K562 (cell line): ENCODE results near the gene SLC30A3. TPM values are rescaled to one million over a fixed set of nuclear protein-coding genes. Genes with fewer than 3 reads are reported as not detected.
A peak's percentile ranks its signal among the peaks of the same experiment; 100 is the strongest.

Experiments
- ATAC-seq: fragments of 200-7000 bp; cut with Tn5 transposase; 3 replicates; pipeline ENCODE4 v1.9.1; 2020; ENCODE audit warnings: moderate library complexity
- BruUV-seq: library from RNA; stranded (reverse); fragments of 400-500 nt; replicated peaks from 2 replicates; lab custom pipeline; 2021; lab: Mats Ljungman, UMichigan
- CTCF ChIA-PET: fragments of 300-600 bp; formaldehyde crosslinking; extraction: SDS; loops from one replicate; lab custom pipeline; 2021; ENCODE audit warnings: low intra/inter-chr PET ratio; lab: Yijun Ruan, JAX
- POLR2A ChIA-PET: fragments of 300-600, 350-650 bp; sonication (Branson Sonifier 250); formaldehyde crosslinking; extraction: SDS; loops from one replicate; lab custom pipeline; 2021; ENCODE audit warnings: antibody characterized with exemption, inconsistent platforms; lab: Yijun Ruan, JAX
- DNase-seq, 4 experiments: peaks; one replicate each; pipeline versions ENCODE4 v3.0.0 to v3.0.0-alpha.2; 2011 to 2018; ENCODE audit warnings: low spot score in 3 of 4, mixed read lengths in 3 of 4; ENCODE audit errors: extremely low read depth in 1 of 4
- FAIRE-seq: peaks from 2 replicates; lab custom pipeline; 2011; peaks lifted over from hg19 to GRCh38; lab: Jason Lieb, UNC
- H2AFZ ChIP-seq: 2 replicates; pipeline ENCODE4 v1.6.0; 2011; ENCODE audit warnings: low read depth, low read length, control low read depth, inconsistent platforms
- H3K27ac ChIP-seq: fragments of 200-600 bp; 3 replicates; pipeline ENCODE4 v1.8.0; 2011; ENCODE audit warnings: low read depth, mild to moderate bottlenecking, control low read depth, inconsistent platforms, low read length, moderate library complexity, mixed read lengths; ENCODE audit errors: extremely low read depth
- H3K27me3 ChIP-seq, 2 experiments: fragments of 300-600 bp in 1 of 2; 2 replicates in 1 of 2; 3 replicates in 1 of 2; pipeline versions ENCODE4 v1.6.0 to v1.8.0; 2011; ENCODE audit warnings: inconsistent platforms in 2 of 2, low read length in 2 of 2, mild to moderate bottlenecking in 1 of 2, mixed read lengths in 1 of 2, moderate library complexity in 1 of 2; ENCODE audit not compliant: control insufficient read depth in 2 of 2, insufficient read depth in 2 of 2
- H3K36me3 ChIP-seq: fragments of 300-600 bp; 3 replicates; pipeline ENCODE4 v1.8.0; 2011; ENCODE audit warnings: mild to moderate bottlenecking, low read length, inconsistent platforms; ENCODE audit not compliant: control insufficient read depth, insufficient read depth
- H3K4me1 ChIP-seq, 2 experiments: fragments of 200-600 bp in 1 of 2; replicated peaks in 1 of 2; 2 replicates in 1 of 2; 3 replicates in 1 of 2; pipeline versions ENCODE4 v1.5.1 to v1.8.0; 2011; ENCODE audit warnings: inconsistent platforms in 2 of 2, low read length in 2 of 2, mild to moderate bottlenecking in 1 of 2, mixed read lengths in 1 of 2, moderate library complexity in 1 of 2; ENCODE audit not compliant: control insufficient read depth in 2 of 2, insufficient read depth in 2 of 2
- H3K4me2 ChIP-seq: 2 replicates; pipeline ENCODE4 v1.6.1; 2011; ENCODE audit warnings: low read length, control low read depth, inconsistent platforms, mixed read lengths; ENCODE audit not compliant: insufficient read depth
- H3K4me3 ChIP-seq: fragments of 200-600 bp; sonication (generic), shearing (Covaris generic); 2 replicates; pipeline ENCODE4 v1.5.1; 2016; ENCODE audit warnings: control low read depth, inconsistent platforms
- H3K79me2 ChIP-seq: fragments of 200-600 bp; 3 replicates; pipeline ENCODE4 v1.8.0; 2011; ENCODE audit warnings: low read length, inconsistent platforms; ENCODE audit not compliant: control insufficient read depth, insufficient read depth
- H3K9ac ChIP-seq, 2 experiments: 2 replicates each; pipeline versions ENCODE4 v1.6.0 to v1.6.1; 2011; ENCODE audit warnings: low read depth in 2 of 2, low read length in 2 of 2, control low read depth in 1 of 2, inconsistent platforms in 1 of 2, mild to moderate bottlenecking in 1 of 2, mixed read lengths in 1 of 2; ENCODE audit not compliant: insufficient read depth in 1 of 2
- H3K9me1 ChIP-seq: one replicate; pipeline ENCODE4 v1.6.0; 2011; ENCODE audit warnings: inconsistent platforms, mild to moderate bottlenecking, low read length, moderate library complexity; ENCODE audit not compliant: control insufficient read depth, insufficient read depth
- H3K9me3 ChIP-seq: replicated peaks from 2 replicates; pipeline ENCODE4 v1.5.1; 2011; ENCODE audit warnings: low read depth, low read length, inconsistent platforms; ENCODE audit not compliant: control insufficient read depth, insufficient read depth
- H4K20me1 ChIP-seq: replicated peaks from 2 replicates; pipeline ENCODE4 v1.6.1; 2011; ENCODE audit warnings: low read length, inconsistent platforms, mixed read lengths; ENCODE audit not compliant: control insufficient read depth, insufficient read depth
- AFF1 ChIP-seq, 2 experiments: fragments of 450-650 bp; IDR thresholded peaks; 2 replicates each; pipeline ENCODE4 v1.6.1; 2018; ENCODE audit warnings: mild to moderate bottlenecking in 2 of 2, low read depth in 1 of 2; ENCODE audit not compliant: partially characterized antibody in 2 of 2
- FOXO4 ChIP-seq: fragments of 450-650 bp; formaldehyde crosslinking; IDR thresholded peaks from 2 replicates; pipeline ENCODE4 v1.4.0; 2020; ENCODE audit warnings: mild to moderate bottlenecking, moderate library complexity
- HDAC2 ChIP-seq: fragments of 450-650 bp; IDR thresholded peaks from 2 replicates; pipeline ENCODE4 v1.6.1; 2016; ENCODE audit warnings: mild to moderate bottlenecking
- HNRNPLL ChIP-seq: fragments of 200-400 bp; formaldehyde crosslinking; IDR thresholded peaks from 2 replicates; pipeline ENCODE4 v1.6.1; 2017; ENCODE audit warnings: low read length, low read depth, mild to moderate bottlenecking; ENCODE audit not compliant: poor library complexity, severe bottlenecking
- HSF4 ChIP-seq: fragments of 250-450 bp; sonication (Bioruptor Pico); IDR thresholded peaks from 2 replicates; pipeline ENCODE4 v2.1.2; 2022; ENCODE audit warnings: mild to moderate bottlenecking, moderate library complexity, borderline replicate concordance
- MEF2D ChIP-seq: conservative IDR thresholded peaks from 2 replicates; pipeline ENCODE4 v1.6.1; 2016; ENCODE audit warnings: low read depth, missing genetic modification characterization, missing compliant biosample characterization
- NFIX ChIP-seq: fragments of 250-450 bp; sonication (Bioruptor Pico); IDR thresholded peaks from 2 replicates; pipeline ENCODE4 v1.4.0; 2020; ENCODE audit warnings: low read depth, mild to moderate bottlenecking, moderate library complexity
- RBM25 ChIP-seq: fragments of 200-400 bp; formaldehyde crosslinking; IDR thresholded peaks from 2 replicates; pipeline ENCODE4 v1.6.1; 2018; ENCODE audit warnings: low read length, low read depth, moderate library complexity; ENCODE audit not compliant: severe bottlenecking
- SMARCA5 ChIP-seq: fragments of 450-650 bp; IDR thresholded peaks from 2 replicates; pipeline ENCODE4 v1.6.1; 2016
- SNIP1 ChIP-seq: fragments of 450-650 bp; IDR thresholded peaks from 2 replicates; pipeline ENCODE4 v1.7.1; 2017; ENCODE audit warnings: low read depth, mild to moderate bottlenecking
- TAF7 ChIP-seq: fragments of 450-650 bp; IDR thresholded peaks from 2 replicates; pipeline ENCODE4 v1.6.1; 2016; ENCODE audit warnings: missing genetic modification characterization, missing compliant biosample characterization
- TCF3 ChIP-seq: sonication (generic); formaldehyde crosslinking; IDR thresholded peaks from 2 replicates; pipeline ENCODE4 v1.4.0; 2020; ENCODE audit warnings: mild to moderate bottlenecking, missing genetic modification reagents
- TSHZ1 ChIP-seq: fragments of 250-450 bp; sonication (Bioruptor Pico); IDR thresholded peaks from 2 replicates; pipeline ENCODE4 v1.4.0; 2020; ENCODE audit warnings: mild to moderate bottlenecking, moderate library complexity
- ZNF174 ChIP-seq: fragments of 250-450 bp; sonication (Bioruptor Pico); IDR thresholded peaks from 2 replicates; pipeline ENCODE4 v1.4.0; 2020; ENCODE audit warnings: mild to moderate bottlenecking
- WGBS: fragments of 100-300 bp; shearing (Covaris generic); methylation state at CpG from one replicate; pipeline ENCODE4 v1.1.6; 2016; ENCODE audit warnings: low coverage, mixed read lengths; ENCODE audit not compliant: insufficient coverage; ENCODE audit errors: missing lambda C conversion rate; 5-methylcytosine and 5-hydroxymethylcytosine counted together
- in situ Hi-C: fragments of 300-500 bp; cut with MboI; formaldehyde crosslinking; loops from 4 replicates; pipeline ENCODE4 v1.15.0; 2018; ENCODE audit warnings: inconsistent platforms, mixed read lengths
- intact Hi-C: fragments of 100-400 bp; cut with micrococcal nuclease; formaldehyde crosslinking; loops from 2 replicates; pipeline ENCODE4 v1.14.2; 2022
- polyA plus RNA-seq, 8 experiments: library from polyadenylated mRNA; depleted of rRNA in 4 of 8; stranded (reverse) in 5 of 8; unstranded in 3 of 8; fragments of >200 nt; fragmentation: Nextera tagmentation in 2 of 8; fragmentation: Illumina TruSeq in 1 of 8; extraction: Ambion mirVana in 2 of 8; extraction: Trizol in 1 of 8; gene quantifications; 2 replicates each; pipeline versions ENCODE4 v1.2.1 to v1.2.3, GENCODE V29; 2011 to 2014; ENCODE audit warnings: inconsistent platforms in 1 of 8, missing spikeins in 1 of 8
- total RNA-seq, 7 experiments: library from RNA; depleted of rRNA in 6 of 7; stranded (reverse); fragments of >200 nt in 6 of 7; fragmentation: Illumina TruSeq in 2 of 7; extraction: Trizol in 2 of 7; gene quantifications; 2 replicates each; pipeline versions ENCODE4 v1.2.1 to v1.2.3, GENCODE V29; 2011 to 2021; ENCODE audit warnings: low replicate concordance in 1 of 7

Gene SLC30A3
- total and polyA plus RNA-seq, 9 of the 15 experiments (the other 6 are each of a cell fraction or from before 2014, with no cell fraction given): 0.03 to 2.7 (median 0.89) TPM; not detected in 1

- in situ Hi-C loops (no loop called here), intact Hi-C loops (no loop called here)
- H3K4me2 ChIP-seq: no peak overlapping the region
- H3K9me3 ChIP-seq: no peaks in the 10 kb centered on the region
- no peak for DNase-seq
- no peak overlapping the region for H3K9ac ChIP-seq
- TSS peak; percentile 50 for BruUV-seq
- 76% methylated on average over 6 of the region's 6 CpGs for WGBS
- ATAC-seq: no peak
- POLR2A ChIA-PET: interaction anchor here (0.6 to 1.0 kb wide), 2 partner anchors 13 to 1489 kb away, joined by 4 read pairs; partner anchors contain the start of gene MPV17
- peaks cover 20% of the 10 kb centered on the region; the same call in 2 of the 3 replicates for H3K36me3 ChIP-seq
- FAIRE-seq: no peak
- no peaks in the 10 kb centered on the region for H3K9me1 ChIP-seq
- H4K20me1 ChIP-seq: 0 out of 2 replicates have a peak, but pooled peaks cover 2% of the 10 kb centered on the region
- H2AFZ ChIP-seq: no peak overlapping the region
- H3K27ac ChIP-seq: no peak overlapping the region
- no peak overlapping the region for H3K4me3 ChIP-seq
- no peaks in the 10 kb centered on the region for H3K27me3 ChIP-seq
- peaks cover 0 to 9% of the 10 kb centered on the region in 2 experiments; a peak in 3 of 5 replicates for H3K4me1 ChIP-seq
- H3K79me2 ChIP-seq: no peaks in the 10 kb centered on the region
- CTCF ChIA-PET: no interaction called here
- TF ChIP-seq FOXO4 (CRISPR knock-in tag) (no peak), SMARCA5 (no peak), TAF7 (tag) (no peak), RBM25 (no peak), HNRNPLL (no peak), HSF4 (CRISPR knock-in tag) (no peak), ZNF174 (CRISPR knock-in tag) (no peak), HDAC2 (no peak), NFIX (CRISPR knock-in tag) (no peak), TSHZ1 (no peak), SNIP1 (no peak), AFF1 (IDR thresholded peaks at IDR 0.05; ENCODE audit: low read depth in 1 of 2, partially characterized antibody in 2 of 2) (no peak), MEF2D (tag) (no peak), TCF3 (CRISPR knock-in tag) (no peak)
Measured at GRCh38 chr2:27309651-27310050, 46.8 kb upstream of the SLC30A3 start.
